ENCODE measurements around the gene RTP1. TPM values are rescaled to one million over a fixed set of nuclear protein-coding genes. Genes with fewer than 3 reads are reported as not detected.
"Not testable (repeated sequence)": the region's sequence is repeated elsewhere in the genome, so short reads cannot be mapped to it uniquely, and the experiment has no call there.

RTP1 gene
- total RNA-seq, 4 donors from 2014 or later: not detected

GRCh38 chr3:187169231-187169960 is 27.9 kb upstream of the RTP1 start:
- DNase-seq: no peak
- intact Hi-C loops (cut with DNase I; ENCODE audit: low total_unique reads): loop anchor here (5.0 to 10.0 kb wide), 2 partner anchors 237 to 555 kb away; partner anchors contain the start of genes AHSG and ST6GAL1
- ATAC-seq: no peak
- TF ChIP-seq CTCF (IDR thresholded peaks at IDR 0.05 in 4 of 5, conservative IDR thresholded peaks at IDR 0.05 in 1 of 5) (no peak), POLR2A (IDR thresholded peaks at IDR 0.05) (no peak)
- no peaks in the 10 kb centered on the region for H3K27me3 ChIP-seq
- H3K9me3 ChIP-seq: no peaks in the 10 kb centered on the region
- H3K27ac ChIP-seq: no peak overlapping the region
- H3K4me1 ChIP-seq: peaks cover 11 to 24% of the 10 kb centered on the region in 2 donors
- in situ Hi-C loops (cut with MboI; ENCODE audit: low sequenced_read_pairs in 4 of 4): loop anchor here (10.0 to 25.0 kb wide), 2 partner anchors 325 to 557 kb away; partner anchors contain the start of genes AHSG (in 4 of the 4) and ADIPOQ (in 1 of the 4)
- no peak overlapping the region for H3K4me3 ChIP-seq
- no peaks in the 10 kb centered on the region for H3K36me3 ChIP-seq

- H3K27ac ChIP-seq; intact Hi-C loops (cut with DNase I; ENCODE audit: low total_unique reads); H3K9me3 ChIP-seq; H3K36me3 ChIP-seq; DNase-seq; ATAC-seq; H3K4me3 ChIP-seq; H3K27me3 ChIP-seq: not testable (repeated sequence)
- in situ Hi-C loops (cut with MboI; ENCODE audit: low sequenced_read_pairs in 4 of 4): loop anchor here (25.0 kb wide), 1 partner anchor 559 kb away; the partner anchor contains the start of gene AHSG (in 4 of the 4)
- peaks cover 6 to 13% of the 10 kb centered on the region in 2 donors for H3K4me1 ChIP-seq
Measured at GRCh38 chr3:187170911-187171310, 26.4 kb upstream of the RTP1 start.

GRCh38 chr3:187172929-187173328 is 24.4 kb upstream of the RTP1 start:
- in situ Hi-C loops (cut with MboI; ENCODE audit: low sequenced_read_pairs in 4 of 4) (loop anchor here (25.0 kb wide), 1 partner anchor 561 kb away; the partner anchor contains the start of gene AHSG (in 4 of the 4)), intact Hi-C loops (cut with DNase I; ENCODE audit: low total_unique reads) (no loop called here)
- H3K4me1 ChIP-seq: no peaks in the 10 kb centered on the region
- ATAC-seq: no peak
- DNase-seq: no peak
- H3K27me3 ChIP-seq: no peaks in the 10 kb centered on the region
- no peaks in the 10 kb centered on the region for H3K36me3 ChIP-seq
- TF ChIP-seq POLR2A (IDR thresholded peaks at IDR 0.05) (no peak), CTCF (IDR thresholded peaks at IDR 0.05 in 4 of 5, conservative IDR thresholded peaks at IDR 0.05 in 1 of 5) (no peak)
- no peak overlapping the region for H3K4me3 ChIP-seq
- H3K27ac ChIP-seq: no peak overlapping the region
- H3K9me3 ChIP-seq: no peaks in the 10 kb centered on the region

GRCh38 chr3:187181454-187182170 is 15.7 kb upstream of the RTP1 start:
- Histone ChIP-seq H3K4me3 (no peak overlapping the region), H3K4me1 (peaks cover 6 to 9% of the 10 kb centered on the region in 2 donors), H3K27ac (no peak overlapping the region), H3K9me3 (no peaks in the 10 kb centered on the region), H3K36me3 (no peaks in the 10 kb centered on the region), H3K27me3 (no peaks in the 10 kb centered on the region)
- intact Hi-C loops (cut with DNase I; ENCODE audit: low total_unique reads) (no loop called here), in situ Hi-C loops (cut with MboI; ENCODE audit: low sequenced_read_pairs in 4 of 4) (no loop called here)
- no peak for DNase-seq
- no peak for TF ChIP-seq CTCF (IDR thresholded peaks at IDR 0.05 in 4 of 5, conservative IDR thresholded peaks at IDR 0.05 in 1 of 5)
- no peak for TF ChIP-seq POLR2A (IDR thresholded peaks at IDR 0.05)
- ATAC-seq: no peak

- no peak for ATAC-seq
- Histone ChIP-seq H3K36me3 (no peaks in the 10 kb centered on the region), H3K4me3 (no peak overlapping the region), H3K27me3 (no peaks in the 10 kb centered on the region), H3K27ac (no peak overlapping the region), H3K9me3 (no peaks in the 10 kb centered on the region), H3K4me1 (peaks cover 18 to 24% of the 10 kb centered on the region in 2 donors)
- in situ Hi-C loops (cut with MboI; ENCODE audit: low sequenced_read_pairs in 4 of 4) (no loop called here), intact Hi-C loops (cut with DNase I; ENCODE audit: low total_unique reads) (no loop called here)
- no peak for TF ChIP-seq CTCF (IDR thresholded peaks at IDR 0.05 in 4 of 5, conservative IDR thresholded peaks at IDR 0.05 in 1 of 5)
- no peak for TF ChIP-seq POLR2A (IDR thresholded peaks at IDR 0.05)
- DNase-seq: no peak
Measured at GRCh38 chr3:187183210-187183862, 13.9 kb upstream of the RTP1 start.

Measured in gastrocnemius medialis (tissue), 4 donors.